Endometrial microvascular endothelial cells (primary cell): ENCODE data around the gene STXBP6. TPM values are rescaled to one million over a fixed set of nuclear protein-coding genes. Genes with fewer than 3 reads are reported as not detected.

Experiments
- in situ Hi-C: cut with HindIII; loops from 2 replicates; pipeline ENCODE4 v1.10.0; 2017; ENCODE audit warnings: low sequenced_read_pairs, low pct_unique_long_range_greater_than_20kb; ENCODE audit errors: inconsistent ontology term
- total RNA-seq: library from RNA; depleted of rRNA; stranded (reverse); fragments of >200 nt; gene quantifications from one replicate; pipeline ENCODE4 v1.2.3, GENCODE V29; 2015; ENCODE audit errors: inconsistent ontology term

STXBP6 gene
- total RNA-seq, 1 donor from 2014 or later, result not detected

GRCh38 chr14:24834956-24835355, 215.0 kb downstream of the STXBP6 start:
- in situ Hi-C loops, result no loop called here

GRCh38 chr14:24833385-24833784, 216.6 kb downstream of the STXBP6 start:
- in situ Hi-C loops, result no loop called here

- in situ Hi-C loops, result no loop called here
Measured at GRCh38 chr14:24831677-24832076, 218.3 kb downstream of the STXBP6 start.

- in situ Hi-C loops, result no loop called here
Measured at GRCh38 chr14:24829862-24830261, 220.1 kb downstream of the STXBP6 start.

- in situ Hi-C loops, result no loop called here
Measured at GRCh38 chr14:24828486-24828885, 221.5 kb downstream of the STXBP6 start.

GRCh38 chr14:24826390-24826789, 223.6 kb downstream of the STXBP6 start:
- in situ Hi-C loops, result no loop called here

- in situ Hi-C loops, result no loop called here
Measured at GRCh38 chr14:24820616-24821015, 229.3 kb downstream of the STXBP6 start.

GRCh38 chr14:24818823-24819341, 231.1 kb downstream of the STXBP6 start:
- in situ Hi-C loops, result no loop called here

- in situ Hi-C loops, result no loop called here
Measured at GRCh38 chr14:24818058-24818822, 231.7 kb downstream of the STXBP6 start.

- in situ Hi-C loops, result no loop called here
Measured at GRCh38 chr14:24817212-24818057, 232.5 kb downstream of the STXBP6 start.

GRCh38 chr14:24816929-24817211, 233.1 kb downstream of the STXBP6 start:
- in situ Hi-C loops, result no loop called here

GRCh38 chr14:24816011-24816928, 233.7 kb downstream of the STXBP6 start:
- in situ Hi-C loops, result no loop called here

GRCh38 chr14:24815543-24815942, 234.4 kb downstream of the STXBP6 start:
- in situ Hi-C loops, result no loop called here

- in situ Hi-C loops, result no loop called here
Measured at GRCh38 chr14:24814944-24815343, 235.0 kb downstream of the STXBP6 start.

GRCh38 chr14:24814346-24814745, 235.6 kb downstream of the STXBP6 start:
- in situ Hi-C loops, result no loop called here

GRCh38 chr14:24813819-24814259, 236.1 kb downstream of the STXBP6 start:
- in situ Hi-C loops, result no loop called here

- in situ Hi-C loops, result no loop called here
Measured at GRCh38 chr14:24813089-24813815, 236.7 kb downstream of the STXBP6 start.

GRCh38 chr14:24809135-24809534, 240.8 kb downstream of the STXBP6 start:
- in situ Hi-C loops, result no loop called here
